GM23338 (cell line): ENCODE data around the gene FXYD5. TPM values are rescaled to one million over a fixed set of nuclear protein-coding genes. Genes with fewer than 3 reads are reported as not detected.

Source experiments
- JUNB ChIP-seq: IDR thresholded peaks from one replicate; pipeline ENCODE4 v1.6.1; 2016; ENCODE audit warnings: antibody characterized with exemption; ENCODE audit not compliant: unreplicated experiment
- REST ChIP-seq: IDR thresholded peaks from one replicate; pipeline ENCODE4 v1.6.1; 2018; ENCODE audit warnings: antibody characterized with exemption; ENCODE audit not compliant: unreplicated experiment
- ZNF331 ChIP-seq: fragments of 250-450 bp; sonication (Bioruptor Pico); IDR thresholded peaks from 2 replicates; pipeline ENCODE4 v1.5.0; 2020; ENCODE audit warnings: low read depth, mild to moderate bottlenecking, moderate library complexity
- ZNF462 ChIP-seq: fragments of 250-450 bp; sonication (Bioruptor Pico); IDR thresholded peaks from 2 replicates; pipeline ENCODE4 v1.5.0; 2020; ENCODE audit warnings: mild to moderate bottlenecking, moderate library complexity
- polyA plus RNA-seq: library from polyadenylated mRNA; unstranded; fragments of >200 nt; fragmentation: Nextera tagmentation; extraction: Ambion mirVana; gene quantifications from 2 replicates; pipeline ENCODE4 v1.2.1, GENCODE V29; 2016
- total RNA-seq: library from RNA; depleted of rRNA; stranded (reverse); fragments of >200 nt; shearing (Covaris generic); gene quantifications from 2 replicates; pipeline ENCODE4 v1.2.3, GENCODE V29; 2014

The FXYD5 gene
- total and polyA plus RNA-seq, 2 experiments from 2014 or later: 97.7 to 233 TPM

GRCh38 chr19:35162471-35163326 is 8.2 kb downstream of the FXYD5 start (continued):
- no peak for TF ChIP-seq ZNF462 (CRISPR knock-in tag)
- TF ChIP-seq JUNB: no peak
- no peak for TF ChIP-seq ZNF331 (CRISPR knock-in tag)
- TF ChIP-seq REST: no peak
